GM21360 (cell line): ENCODE measurements around the gene GLO1.

Experiments used
- ATAC-seq: cut with Tn5 transposase; IDR thresholded peaks from one replicate; pipeline ENCODE4 v1.9.1; 2021; ENCODE audit warnings: mild to moderate bottlenecking, moderate library complexity; ENCODE audit not compliant: unreplicated experiment

Gene GLO1

GRCh38 chr6:38702558-38703397 lies at the start of gene GLO1:
Gene GLO1 (minus strand): TSS chr6:38703145. CDS start chr6:38703054, 91 bp downstream.
- peak; percentile 99 for ATAC-seq

DNA sequence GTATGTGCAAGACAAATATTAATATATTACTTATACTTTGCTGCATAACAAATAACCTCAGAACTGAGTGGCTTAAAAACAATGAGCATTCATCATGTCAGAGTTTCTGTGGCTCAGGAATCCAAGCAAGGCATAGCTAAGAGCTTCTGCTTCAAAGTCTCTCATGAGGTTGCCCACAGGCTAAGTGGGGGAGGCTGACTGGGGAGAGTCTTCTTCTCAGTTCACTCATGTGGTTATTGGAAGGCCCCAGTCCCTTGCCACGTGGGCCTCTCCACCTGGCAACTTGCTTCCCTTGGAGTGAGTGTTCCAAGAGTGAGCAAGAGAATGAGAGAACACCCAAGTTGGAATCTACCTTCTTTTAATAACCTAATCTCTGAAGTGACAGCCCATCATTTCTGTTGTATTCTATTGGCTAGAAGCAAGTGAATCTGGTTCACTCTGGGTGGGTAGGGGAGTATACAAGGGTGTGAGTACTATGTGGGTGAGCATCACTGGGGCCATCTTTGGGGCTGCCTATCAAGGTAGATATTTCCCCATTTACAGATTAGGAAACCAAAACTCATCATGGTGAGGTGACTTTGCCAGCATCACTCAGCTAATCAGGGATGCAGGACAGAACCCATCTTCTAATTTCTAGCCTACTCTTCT lies 48.1 kb upstream of the GLO1 start:
- no peak for ATAC-seq

- ATAC-seq, result no peak
Observed at GRCh38 chr6:38749473-38749872, 46.5 kb upstream of the GLO1 start.

DNA sequence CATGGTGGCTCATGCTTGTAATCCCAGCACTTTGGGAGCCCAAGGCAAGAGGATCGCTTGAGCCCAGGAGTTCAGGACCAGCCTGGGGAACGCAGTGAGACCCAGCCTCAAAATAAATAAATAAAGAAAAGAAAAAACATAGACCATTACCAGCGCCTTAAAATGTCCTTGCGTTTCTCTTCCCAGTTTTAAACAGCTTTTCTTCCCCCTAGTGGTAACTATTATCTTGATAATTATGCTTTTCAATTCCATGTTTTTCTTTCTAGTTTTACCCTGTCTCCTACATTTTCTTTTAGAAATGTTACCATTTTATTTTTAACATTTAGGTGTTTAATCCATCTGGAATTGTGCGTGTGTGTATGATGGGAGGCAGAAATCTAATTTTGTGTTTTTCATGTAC lies 36.6 kb upstream of the GLO1 start:
- ATAC-seq, result no peak

DNA sequence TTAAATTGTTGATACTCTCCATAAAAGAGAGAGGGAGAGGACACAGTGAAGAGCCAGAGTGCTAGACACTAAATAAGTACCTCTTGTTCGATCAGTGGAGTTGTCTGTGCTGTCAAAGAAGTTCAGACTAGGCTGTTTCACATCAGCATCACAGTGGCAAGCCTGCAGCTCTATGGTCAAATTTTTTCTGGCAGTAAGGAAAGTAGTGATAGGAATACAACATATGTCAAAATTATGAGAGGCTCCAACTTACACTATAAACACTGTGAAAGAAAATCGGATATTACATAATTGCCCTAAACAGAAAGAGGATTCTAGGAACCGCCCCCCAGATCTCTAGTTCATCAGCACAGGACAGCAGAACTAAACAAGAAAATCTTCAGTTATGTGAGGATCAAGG lies 35.3 kb upstream of the GLO1 start:
- ATAC-seq, result no peak

- no peak for ATAC-seq
Observed at GRCh38 chr6:38736951-38737350, 34.0 kb upstream of the GLO1 start.

DNA sequence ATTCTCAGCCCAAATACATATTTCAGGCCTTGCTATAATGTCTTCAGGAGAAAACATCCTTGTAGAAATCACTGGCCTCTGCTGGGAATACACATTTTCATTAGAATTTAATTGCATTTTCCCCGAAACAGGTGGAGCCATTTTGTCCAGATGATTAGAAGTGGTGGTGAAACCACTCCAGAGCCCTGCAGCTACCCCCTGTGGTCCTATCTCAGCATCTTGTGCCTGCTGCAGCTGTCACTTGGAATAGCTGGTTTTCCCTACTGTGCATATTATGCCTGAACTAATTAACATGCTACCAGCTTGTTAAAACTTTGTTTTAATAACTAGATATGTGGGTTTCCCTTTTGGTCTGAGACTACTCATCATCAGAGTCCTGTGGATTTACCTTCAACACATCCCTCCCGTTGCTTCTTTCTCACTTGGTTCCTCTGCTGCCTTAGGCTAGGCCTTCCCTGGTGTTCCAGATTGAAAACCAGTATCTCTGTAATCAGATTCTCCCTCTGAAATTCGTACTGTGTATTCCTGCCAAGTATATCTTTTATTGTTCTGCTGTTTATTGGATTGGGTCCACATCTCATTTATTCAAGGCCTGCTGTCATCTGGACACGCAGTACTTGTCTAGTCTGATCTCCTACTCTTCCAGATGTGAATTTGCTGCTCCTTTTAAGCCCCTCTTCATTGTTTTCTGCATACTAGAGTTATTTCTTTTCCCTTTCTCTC lies 27.4 kb upstream of the GLO1 start:
- no peak for ATAC-seq

GRCh38 chr6:38728203-38728602 lies 25.3 kb upstream of the GLO1 start:
- ATAC-seq, result no peak

GRCh38 chr6:38725414-38726183 lies 22.7 kb upstream of the GLO1 start:
- ATAC-seq, result no peak

DNA sequence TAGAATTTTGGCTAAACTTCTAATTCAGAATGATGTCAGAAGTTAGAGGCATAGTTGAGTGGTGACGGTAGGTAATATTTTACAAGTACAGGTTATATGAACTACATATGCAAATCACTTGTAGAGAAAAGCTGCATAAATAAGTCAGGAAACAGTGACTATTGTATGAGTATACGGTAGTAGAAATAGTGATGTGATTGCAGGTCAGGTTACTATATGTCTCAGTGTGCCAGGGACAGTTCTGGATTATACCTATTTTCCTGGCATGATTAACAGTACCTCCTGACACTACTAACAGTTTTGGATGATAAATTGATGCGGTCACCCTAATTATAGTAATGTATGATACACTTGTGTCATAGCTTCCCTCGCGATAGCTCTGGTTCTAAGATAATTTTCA lies 21.4 kb upstream of the GLO1 start:
- ATAC-seq, result no peak

- no peak for ATAC-seq
Observed at GRCh38 chr6:38723783-38724182, 20.8 kb upstream of the GLO1 start.

- no peak for ATAC-seq
Observed at GRCh38 chr6:38722727-38723334, 19.9 kb upstream of the GLO1 start.

DNA sequence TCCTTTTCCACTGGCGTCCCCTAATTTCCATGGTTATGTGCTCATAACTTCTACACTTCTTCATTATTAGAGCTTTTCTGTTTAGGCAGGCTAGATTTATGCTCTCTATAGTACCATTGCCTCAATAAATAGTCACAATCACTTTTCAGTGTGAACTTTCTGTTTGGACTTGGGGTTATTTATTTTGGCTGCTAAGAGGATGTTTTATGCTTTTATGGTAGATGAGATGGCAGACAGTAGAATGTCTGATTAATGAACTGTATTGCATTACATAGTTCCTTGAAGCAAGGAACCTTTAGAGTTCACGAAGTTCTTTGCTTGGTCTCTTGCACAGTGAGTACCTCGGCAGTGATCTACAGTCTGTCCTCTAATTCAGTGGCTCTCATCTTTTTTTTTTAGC lies 19.1 kb upstream of the GLO1 start:
- no peak for ATAC-seq

DNA sequence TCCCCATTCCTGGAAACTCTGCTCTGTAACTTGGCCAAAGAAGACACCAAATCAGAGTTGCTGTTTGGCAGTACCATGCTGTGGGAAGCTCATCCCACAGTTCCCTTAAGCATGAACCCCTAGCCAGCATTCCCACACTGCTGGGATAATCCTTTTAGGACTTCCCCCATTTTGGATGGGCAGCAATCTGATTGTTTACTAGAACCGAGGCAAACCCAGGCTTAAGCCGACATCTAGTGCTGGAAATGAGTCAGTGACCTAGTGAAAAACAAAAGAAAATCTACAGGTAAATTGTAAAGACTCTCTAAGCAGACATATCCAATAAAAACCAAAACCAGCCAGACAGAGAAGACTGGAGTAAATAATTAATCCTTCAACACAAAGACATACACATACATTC lies 17.4 kb upstream of the GLO1 start:
- no peak for ATAC-seq

DNA sequence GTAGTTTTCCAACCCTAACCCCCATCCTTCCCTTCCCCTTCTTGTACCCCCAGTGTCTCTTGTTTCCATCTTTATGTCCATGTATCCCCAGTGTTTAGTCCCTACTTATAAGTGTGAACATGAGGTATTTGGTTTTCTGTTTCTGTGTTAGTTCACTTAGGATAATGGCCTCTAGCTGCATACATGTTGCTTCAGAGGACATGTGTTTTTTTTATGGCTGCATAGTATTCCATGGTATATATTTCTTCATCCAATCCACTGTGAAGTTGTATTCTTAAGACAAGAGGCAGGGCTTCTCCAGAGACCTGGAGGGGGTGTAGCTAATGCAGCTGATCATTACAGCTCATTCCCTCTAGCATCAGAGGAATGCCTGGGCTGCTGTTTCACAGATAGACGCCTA lies 16.4 kb upstream of the GLO1 start:
- ATAC-seq, result no peak

- no peak for ATAC-seq
Observed at GRCh38 chr6:38716825-38717224, 13.9 kb upstream of the GLO1 start.

DNA sequence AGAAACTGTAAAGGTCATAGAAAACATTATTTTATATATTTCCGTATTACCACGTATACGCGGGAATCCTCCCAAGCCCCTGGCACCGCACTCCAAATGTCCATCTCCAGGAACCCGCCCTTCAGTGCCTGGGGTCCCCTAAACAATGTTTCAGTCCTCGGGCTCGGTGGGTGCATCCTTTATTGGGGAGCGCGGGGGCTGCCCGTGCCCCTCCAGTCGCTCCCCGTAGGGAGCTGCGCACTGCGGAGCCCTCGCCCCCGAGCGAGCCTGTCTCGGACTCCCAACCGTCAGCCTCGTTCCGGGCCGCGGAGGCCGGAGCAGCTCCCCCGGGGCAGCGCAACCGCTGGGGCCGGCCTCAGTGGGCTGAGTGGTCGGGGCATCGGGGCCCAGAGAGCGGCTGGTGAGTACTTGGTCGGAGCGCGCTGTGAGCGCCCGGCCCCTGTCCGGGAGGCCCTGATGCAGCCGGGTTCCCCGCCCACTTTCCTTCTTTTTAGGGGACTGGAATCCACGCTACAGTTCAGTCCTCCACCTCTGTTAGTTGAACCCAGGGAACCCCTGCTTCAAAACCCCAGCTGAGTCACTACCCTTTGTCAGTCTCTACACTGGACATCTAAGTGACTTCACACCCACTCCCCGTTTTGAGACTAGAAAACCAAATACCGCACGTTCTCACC lies 12.2 kb upstream of the GLO1 start, which contains the start of gene DNAH8:
Gene DNAH8, plus strand, starts transcription at position 296 of the 674 bp plus-strand sequence. CDS start 7,499 bp downstream, outside the sequence.
- no peak for ATAC-seq

GRCh38 chr6:38714239-38715015 lies 11.5 kb upstream of the GLO1 start:
- no peak for ATAC-seq

DNA sequence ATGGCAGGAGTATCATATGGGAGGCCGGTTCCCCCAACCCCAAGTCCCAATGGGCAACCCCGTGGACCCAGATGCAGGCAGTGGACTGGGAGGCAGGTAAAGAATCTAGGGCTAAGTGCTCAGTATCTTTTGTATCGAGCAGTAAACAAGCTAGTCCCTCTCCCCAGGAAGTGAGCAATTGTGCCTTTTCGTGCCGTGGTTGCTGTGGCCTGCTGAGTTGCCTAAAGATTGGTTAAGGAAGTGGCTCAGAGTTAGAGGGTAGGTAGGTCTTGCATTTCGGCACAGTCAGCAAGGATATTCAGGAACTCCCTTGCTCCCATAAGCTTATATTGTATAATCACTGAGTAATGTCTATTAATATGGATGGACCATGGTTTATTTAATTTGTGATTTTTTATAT lies 10.9 kb upstream of the GLO1 start:
- ATAC-seq, result no peak
